ENCODE results near the gene ATP8A2.
"Not testable (repeated sequence)": the region's sequence is repeated elsewhere in the genome, so short reads cannot be mapped to it uniquely, and the experiment has no call there.

DNA sequence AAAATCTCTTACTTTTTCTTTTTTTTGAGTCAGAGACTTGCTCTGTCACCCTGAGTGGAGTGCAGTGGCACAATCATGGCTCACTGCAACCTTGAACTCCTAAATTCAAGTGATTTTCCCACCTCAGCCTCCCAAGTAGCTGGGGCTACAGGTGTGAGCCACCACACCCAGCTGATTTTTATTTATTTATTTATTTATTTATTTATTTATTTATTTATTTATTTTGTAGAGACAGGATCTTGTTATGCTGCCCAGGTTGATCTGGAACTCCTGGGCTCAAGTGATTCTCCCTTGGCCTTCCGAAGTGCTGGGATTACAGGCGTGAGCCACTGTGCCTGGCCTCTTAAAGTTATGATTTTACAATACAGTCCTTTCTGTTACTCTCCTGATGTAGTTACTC lies 696.6 kb downstream of the ATP8A2 start:
- TF ChIP-seq CTCF, POLR2A, POLR2AphosphoS5, EP300 (IDR thresholded peaks at IDR 0.05): not testable (repeated sequence)
